GM19351 (cell line): ENCODE results near the gene WDR20.

Source experiments
- ATAC-seq: cut with Tn5 transposase; IDR thresholded peaks from one replicate; pipeline ENCODE4 v1.9.1; 2021; ENCODE audit warnings: mild to moderate bottlenecking, moderate library complexity; ENCODE audit not compliant: unreplicated experiment

Gene WDR20

DNA sequence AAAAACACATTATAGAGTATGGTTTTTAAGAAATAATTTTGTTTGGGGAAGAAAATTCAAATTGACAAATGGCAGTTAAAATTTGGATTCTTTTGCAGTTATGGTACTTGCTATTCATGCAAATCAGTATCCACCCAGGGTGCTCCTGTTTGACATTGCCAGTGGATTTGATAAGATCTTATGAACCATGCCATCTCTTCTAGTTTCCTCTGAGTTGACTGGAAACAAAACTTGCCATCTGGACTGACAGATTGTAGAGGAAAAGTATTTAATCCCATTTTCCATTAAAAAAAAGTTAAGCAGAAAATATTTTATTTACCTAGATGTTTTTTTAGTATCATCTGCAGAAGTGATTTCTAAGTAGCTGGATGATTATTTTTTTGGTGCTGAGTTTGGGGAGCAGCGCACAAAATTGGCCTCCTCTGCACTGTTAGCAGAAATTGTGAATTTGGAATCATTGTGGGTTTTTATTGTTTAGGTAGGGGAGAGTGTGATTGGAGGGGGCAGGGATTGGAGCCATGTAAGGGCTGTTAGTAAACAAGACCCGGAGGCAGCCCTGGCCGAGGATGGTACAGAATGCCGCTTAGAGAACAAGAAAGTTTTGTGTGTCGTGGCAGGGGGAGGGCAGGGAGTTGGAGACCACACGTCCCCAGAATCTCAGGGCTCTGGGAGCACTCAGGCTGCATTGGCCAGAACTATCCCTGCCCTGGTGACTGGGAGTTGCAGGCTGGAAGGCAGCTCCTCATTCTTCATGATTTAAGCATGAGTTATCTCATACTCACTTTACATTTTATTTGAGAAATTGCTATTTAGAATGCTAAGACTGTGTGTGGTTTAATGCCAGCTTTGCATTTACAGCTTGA is 56.6 kb downstream of the WDR20 start:
- ATAC-seq, result no peak

DNA sequence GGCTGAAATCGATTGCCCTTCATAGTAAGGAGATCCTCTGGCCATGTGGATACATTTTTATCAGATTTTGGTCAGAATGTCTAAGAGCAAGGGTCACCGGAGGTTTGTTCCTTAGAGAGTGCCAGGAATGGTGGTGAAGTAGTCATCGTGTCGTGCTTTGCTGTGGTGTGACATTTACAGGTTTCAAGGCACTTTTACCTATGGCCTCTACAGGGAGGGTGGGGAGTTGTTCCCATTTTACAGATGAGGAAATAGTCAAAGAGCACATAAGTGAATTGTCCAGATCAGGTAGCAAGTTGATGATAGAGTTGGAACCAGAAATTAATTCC is 57.2 kb downstream of the WDR20 start:
- ATAC-seq, result no peak

DNA sequence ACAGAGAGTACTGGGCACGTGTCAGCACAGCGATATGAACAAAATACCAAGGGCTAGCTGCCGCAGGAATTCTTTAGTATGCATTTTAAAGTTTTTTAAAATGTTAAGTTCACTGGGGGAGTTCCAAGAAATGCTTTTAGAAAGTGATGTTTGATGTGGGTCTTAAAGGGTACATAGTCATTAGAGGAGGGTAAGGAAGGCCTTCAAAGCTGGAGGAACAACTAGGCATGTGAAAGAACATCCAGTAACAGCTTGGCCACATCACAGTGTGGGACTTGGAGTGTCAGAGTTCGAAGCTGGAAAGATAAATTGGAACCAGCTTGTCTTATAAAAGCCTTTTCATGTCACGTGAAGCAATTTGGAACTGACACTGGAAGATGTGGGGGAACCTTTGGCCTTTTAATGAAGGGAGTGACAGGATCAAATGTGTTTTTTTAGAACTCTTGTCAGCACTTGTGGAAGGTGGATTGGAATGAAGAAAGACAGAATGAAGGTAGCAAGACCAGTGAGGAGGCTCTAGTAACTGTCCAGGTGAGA is 57.7 kb downstream of the WDR20 start:
- no peak for ATAC-seq

DNA sequence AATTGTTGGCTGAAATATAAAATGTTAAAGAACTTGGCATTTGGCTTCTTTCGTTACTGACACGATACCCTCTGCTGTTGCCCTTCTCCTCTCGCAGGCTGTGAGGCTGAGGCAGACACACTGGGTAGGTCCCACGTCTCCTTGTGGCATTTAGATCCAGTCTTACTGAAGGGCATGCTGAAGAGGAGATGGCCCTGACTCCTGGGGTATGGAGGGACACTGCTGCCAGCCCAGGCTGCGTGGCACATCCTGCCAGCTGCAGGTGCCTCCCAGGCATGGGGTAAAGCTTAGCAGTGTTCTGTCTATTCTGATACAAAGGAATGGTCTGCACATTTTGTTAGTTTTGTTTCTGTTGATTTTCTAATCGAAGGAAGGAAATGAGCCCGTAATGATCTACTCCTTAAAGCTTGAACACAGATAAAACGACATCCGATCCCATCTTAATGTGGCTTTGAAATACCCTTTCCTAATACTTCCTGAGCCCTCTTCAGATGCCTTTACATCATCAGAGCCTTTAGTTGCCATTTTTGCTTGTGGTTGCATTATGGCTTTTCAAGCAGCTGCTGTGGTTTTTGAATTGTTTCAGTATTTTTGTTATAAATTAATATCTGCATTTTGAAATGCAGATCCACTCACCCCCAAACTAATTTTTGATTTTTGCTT is 61.1 kb downstream of the WDR20 start:
- ATAC-seq, result no peak

DNA sequence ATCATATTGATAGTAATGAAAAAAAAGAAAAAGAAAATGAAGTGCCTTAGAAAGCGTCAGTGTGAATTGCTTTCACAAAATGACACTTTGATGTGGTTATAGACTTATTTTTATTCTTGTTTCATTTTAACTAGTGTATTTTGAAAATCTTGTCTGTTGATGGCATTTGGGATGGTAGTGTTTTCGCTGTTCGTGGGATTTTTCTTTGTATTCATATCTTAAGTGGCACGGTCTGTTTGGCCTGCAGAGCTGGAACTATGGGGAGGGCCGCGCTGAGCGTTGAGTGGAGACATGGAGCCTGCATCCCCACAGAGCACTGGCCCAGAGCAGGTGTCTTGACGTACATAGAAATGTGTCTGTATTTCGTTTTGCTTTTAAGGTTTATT is 61.6 kb downstream of the WDR20 start:
- ATAC-seq, result no peak

DNA sequence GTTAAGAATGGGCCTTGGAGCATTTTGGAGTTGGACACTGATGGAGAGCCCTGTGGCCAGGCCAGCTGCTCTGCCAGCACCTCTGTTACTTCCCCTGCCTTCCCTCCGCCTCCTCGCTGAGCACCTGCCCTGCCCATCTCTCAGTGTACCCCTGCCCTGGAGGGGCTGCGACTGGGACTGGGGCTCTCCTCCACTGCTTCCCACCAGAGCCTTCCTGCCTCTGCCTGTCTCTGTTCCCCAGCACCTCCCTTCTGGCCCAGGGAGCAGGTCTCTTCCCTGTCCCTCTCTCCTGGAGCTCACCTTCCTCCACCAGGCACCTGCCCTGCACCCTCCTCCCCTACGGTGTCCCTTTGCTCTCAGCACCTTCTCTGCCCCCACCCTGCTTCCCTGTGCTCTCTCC is 62.1 kb downstream of the WDR20 start:
- no peak for ATAC-seq

DNA sequence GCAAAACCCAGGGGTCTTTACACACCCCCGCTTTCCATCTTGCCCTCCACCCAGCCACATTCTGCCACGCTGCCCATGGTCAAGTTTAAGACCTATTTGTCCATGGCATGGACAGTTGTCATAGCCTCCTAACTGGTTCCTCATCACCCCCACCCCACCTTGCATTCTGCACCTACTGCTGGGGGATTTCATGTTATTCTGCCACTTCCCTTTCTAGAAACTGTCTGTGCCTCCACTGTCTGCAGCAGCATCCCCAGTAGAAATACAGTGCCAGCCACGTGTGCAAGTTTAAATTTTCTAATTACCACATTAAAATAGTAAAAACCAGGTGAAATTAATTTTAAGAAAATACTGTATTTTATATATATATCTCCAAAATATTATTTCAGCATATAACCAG is 63.2 kb downstream of the WDR20 start:
- ATAC-seq, result no peak

DNA sequence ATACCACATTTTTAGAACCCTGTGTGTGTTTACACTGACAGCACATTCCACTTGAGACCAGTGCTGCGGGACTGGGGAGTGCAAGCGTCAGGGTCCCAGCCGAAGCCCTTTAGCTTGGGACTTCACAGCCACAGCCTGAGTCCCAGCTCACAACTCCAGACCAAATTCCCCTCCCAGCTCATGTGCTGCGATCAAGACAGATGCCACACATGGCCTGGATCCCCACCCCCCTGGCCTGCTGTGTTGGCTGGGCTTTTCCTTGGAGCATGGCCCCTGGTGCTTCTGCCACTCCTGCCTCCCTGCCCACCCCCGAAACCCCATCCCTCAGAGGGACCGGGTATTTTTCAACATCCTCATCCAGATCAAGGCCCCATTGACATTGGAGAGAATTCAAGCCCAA is 63.7 kb downstream of the WDR20 start:
- no peak for ATAC-seq

DNA sequence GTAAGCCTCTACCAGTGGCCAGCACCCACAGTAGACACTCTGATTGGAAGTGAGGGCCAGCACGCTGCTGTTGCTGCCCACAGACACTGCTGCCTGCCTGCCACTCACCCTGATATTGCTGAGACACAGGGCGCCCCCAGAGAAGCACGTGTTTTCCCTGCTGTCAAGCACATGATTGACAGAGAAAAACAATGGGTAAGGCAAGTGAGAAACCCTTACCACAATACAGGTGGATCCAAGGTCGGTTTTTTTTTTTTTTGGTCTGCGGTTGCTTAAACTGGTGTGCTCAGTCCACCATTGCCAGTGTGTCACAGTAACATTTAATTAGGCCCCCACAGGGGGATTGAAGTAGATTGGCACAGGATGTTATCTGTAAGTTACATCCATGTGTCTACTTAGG is 65.9 kb downstream of the WDR20 start:
- no peak for ATAC-seq

DNA sequence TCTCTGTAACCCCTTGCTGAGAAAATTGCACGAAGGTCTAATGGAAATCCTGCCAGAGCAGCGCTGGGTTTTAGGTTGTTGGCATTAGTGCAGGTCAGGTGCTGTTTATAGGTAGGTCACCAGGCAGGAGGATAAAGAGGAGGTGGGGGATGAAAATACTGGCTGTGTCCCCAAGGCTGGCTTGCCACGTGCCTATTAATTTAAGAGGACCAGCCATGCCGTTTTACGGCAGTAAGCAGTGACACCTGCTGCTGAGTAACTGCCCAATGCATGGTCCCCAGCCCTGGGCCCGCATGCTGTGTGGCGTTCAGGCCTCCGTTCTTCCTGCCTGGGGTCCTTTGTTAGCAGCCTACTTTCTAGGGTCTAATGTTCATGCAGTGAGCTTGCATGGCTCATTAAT is 67.2 kb downstream of the WDR20 start:
- ATAC-seq, result no peak

DNA sequence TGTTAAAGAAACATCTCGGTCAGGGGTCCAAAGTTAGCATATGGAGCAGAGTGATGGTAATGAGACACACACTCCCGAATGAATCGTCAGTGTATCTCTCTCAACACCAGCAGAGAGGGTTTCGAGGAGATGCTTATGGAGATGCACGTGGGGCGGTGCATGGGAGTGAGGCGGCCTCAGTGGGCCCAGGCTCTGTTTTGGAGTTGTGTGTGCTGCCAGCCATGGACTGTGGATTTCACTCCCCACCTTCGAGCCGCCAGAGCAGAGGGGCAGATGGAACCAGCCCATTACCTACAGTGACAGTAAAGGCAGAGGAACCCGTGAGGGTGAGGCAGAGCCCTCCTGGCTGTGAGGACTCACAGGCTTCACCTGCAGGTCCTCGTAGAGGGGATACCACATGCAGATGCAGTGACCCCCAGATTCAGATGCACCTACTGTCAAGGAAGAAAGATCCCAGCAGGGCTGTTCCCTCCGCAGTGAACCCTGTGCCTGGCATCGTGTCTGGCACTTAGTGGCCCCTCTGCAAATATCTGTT is 68.2 kb downstream of the WDR20 start:
- no peak for ATAC-seq

DNA sequence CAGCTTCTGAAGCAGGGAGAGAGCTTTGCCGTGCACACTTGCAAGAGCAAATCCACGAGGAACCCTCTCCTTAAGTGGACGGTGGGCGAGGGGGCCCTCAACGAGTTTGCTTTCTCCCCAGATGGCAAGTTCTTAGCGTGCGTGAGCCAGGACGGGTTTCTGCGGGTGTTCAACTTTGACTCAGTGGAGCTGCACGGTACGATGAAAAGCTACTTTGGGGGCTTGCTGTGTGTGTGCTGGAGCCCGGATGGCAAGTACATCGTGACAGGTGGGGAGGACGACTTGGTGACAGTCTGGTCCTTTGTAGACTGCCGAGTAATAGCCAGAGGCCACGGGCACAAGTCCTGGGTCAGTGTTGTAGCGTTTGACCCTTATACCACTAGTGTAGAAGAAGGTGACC is 69.0 kb downstream of the WDR20 start:
- no peak for ATAC-seq

DNA sequence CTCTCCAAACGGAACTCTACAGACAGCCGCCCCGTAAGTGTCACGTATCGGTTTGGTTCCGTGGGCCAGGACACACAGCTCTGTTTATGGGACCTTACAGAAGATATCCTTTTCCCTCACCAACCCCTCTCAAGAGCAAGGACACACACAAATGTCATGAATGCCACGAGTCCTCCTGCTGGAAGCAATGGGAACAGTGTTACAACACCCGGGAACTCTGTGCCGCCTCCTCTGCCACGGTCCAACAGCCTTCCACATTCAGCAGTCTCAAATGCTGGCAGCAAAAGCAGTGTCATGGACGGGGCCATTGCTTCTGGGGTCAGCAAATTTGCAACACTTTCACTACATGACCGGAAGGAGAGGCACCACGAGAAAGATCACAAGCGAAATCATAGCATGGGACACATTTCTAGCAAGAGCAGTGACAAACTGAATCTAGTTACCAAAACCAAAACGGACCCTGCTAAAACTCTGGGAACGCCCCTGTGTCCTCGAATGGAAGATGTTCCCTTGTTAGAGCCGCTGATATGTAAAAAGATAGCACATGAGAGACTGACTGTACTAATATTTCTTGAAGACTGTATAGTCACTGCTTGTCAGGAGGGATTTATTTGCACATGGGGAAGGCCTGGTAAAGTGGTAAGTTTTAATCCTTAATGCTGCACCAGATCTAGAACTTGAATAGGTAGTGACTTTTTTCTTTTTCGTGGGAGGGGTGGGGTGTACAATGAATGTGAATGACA is 69.7 kb downstream of the WDR20 start:
- ATAC-seq, result no peak

DNA sequence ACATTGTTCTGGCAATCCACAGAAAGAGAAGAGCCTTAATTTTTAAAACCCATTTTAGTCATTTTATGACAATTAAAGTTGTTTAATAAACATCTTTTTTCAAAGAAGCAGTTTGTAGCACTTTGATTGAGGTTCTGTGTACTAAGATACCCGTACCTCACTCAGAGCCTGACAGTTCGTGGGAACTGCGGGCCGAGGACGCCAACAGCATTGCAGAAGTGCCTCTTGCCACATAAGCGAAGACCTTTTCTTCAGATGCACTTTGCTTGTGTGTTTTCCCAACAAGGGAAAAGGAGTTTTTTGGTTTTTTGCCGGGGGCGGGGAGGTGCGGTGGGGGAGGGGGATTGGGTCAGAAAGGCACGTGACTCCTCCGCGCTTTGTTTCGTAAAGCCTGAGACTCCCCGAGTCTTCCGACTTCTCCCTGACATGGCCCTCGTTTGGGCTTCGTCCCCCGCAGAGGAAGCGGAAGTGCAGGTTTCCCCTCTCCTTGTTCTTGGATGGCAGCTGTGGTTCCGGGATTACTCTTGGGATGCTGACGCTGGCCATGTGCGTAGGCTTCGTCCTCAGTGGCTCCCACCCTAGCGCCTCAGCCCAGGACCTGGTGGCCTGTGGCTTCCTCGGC is 70.8 kb downstream of the WDR20 start:
- no peak for ATAC-seq

DNA sequence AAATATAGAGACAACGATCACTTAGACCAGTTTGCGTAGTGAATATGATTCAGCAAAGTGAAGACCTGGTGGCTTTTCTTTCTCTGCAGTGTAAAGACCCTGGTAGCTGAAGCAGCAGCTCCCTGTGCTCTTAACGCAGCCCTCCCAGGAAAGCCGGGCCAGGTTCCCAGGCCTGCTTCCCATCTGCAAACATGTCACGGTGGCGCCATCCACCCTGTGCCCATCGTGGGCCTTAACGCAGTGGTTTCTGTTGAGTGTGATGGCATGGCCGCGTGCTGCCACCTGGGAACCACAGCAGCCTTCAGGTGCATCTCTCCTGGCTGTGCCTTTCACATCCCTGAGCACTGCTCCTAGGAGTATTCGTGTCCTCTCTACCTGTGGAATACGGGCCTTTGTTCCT is 71.5 kb downstream of the WDR20 start:
- ATAC-seq, result no peak

DNA sequence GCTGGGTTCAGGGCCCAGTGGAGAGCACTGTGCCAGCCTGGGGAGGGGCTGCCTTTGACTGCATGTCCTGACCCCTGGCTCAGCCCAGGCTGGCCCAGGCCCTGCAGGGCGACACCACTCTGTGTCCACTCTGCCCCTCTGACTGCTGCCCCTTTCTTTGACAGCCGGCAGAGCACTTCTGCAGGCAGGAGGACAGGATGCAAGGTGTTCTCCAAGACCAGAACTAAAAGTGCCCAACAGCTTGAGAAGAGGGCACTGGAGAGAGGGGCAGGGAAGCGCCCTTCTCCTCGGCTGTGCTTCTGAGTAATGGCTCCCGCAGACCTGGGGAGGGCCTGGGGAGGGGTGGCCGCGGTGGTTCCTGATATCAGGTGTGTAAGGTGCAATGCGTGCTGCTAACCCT is 72.7 kb downstream of the WDR20 start:
- ATAC-seq, result no peak

DNA sequence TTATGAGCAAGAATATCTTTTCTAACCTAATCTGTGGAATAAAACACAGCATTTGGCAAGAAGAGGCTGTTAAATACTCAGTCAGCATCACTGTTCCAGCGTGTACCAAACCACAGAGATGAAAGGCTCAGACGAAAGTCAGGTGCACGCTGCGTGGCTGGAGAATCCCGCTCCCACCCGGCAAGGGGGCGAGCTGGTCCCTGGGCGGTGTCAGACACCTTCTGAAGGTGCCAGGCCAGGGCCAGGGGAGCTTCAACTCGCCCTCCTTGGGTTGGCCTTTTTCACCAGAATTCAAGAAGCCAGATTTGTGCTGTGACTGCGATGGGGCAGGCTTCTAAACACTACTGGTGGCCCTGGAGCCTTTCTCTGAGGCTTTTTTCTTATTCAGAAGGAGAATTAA is 73.1 kb downstream of the WDR20 start:
- no peak for ATAC-seq

DNA sequence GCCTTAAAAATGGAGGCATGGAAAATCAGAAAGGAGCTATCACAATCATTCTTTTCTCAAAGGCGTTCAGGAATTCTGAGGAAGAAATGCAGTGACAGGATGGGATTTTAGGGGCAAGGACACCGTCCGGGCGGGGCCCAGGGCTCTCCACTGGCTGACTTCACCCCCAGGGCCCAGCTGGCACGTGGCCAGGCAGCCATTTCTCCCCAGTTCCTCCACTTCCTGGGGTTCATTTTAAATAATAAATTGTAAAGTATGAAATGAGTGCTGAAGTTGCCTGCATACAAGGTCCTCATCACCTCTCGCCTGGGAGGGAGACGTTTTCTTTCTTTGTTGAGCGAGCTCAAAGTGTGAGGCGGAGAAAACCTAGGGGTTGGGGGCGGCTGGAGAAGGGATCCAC is 73.8 kb downstream of the WDR20 start:
- no peak for ATAC-seq

DNA sequence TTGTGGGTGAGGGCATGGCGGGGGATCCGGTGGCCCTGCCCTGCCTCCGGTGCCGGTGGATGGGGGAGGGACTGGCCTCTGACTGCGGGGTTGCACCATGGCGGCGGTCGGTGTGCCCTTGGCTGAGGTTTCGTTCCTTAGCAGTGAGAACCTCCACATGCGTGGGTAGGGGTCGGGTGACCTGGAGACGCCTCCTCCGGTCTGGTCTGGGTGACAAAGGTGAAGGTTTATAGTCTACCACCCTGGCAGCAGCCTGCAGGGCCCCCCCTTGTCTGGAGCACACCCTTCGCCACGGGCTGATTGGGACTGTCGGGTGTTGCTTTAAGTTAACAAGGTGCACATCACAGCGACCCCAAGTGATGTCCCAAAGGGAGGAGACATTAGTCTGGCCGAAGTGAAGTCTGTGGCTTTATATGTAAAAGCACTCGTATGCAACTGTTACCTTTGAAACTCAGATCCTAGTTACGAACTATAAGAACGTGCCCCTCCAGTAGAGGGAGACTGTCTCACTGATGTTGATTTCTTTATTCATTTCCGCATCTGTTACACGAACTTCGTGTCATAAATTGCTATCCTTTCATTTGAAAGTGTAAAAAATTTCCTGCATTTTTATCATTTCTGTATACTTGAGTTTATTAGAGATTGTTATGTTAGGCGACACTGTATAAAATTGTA is 74.4 kb downstream of the WDR20 start:
- no peak for ATAC-seq

DNA sequence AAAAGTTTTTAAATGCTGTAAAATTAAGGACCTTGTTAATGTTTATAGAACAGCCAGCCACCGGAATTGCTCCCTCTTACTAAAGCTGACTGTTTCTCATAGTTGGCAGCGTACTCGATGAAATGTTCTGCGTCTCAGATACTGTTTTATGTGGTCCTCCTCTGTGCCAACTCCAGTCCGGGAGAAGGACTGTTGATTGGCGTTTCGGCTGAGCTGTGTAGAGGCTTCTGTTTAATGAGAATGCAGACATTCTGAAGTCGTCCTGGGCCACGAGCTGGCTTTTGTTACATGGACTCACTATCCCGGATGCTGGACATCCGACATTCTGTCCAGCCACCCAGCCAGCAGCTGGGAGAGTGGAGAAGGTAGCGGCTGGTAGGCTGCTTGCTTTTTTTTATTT is 75.4 kb downstream of the WDR20 start:
- ATAC-seq, result no peak
